NB4 (cell line): Measurements from ENCODE around the gene RBMS1.

Experiments used
- DNase-seq: peaks from one replicate; pipeline ENCODE4 v3.0.0; 2010; ENCODE audit warnings: low read depth
- H3K4me3 ChIP-seq: one replicate; pipeline ENCODE4 v1.5.1; 2011; ENCODE audit warnings: mild to moderate bottlenecking, low read depth, low read length, moderate library complexity
- CTCF ChIP-seq: IDR thresholded peaks from one replicate; pipeline ENCODE4 v1.5.1; 2012; ENCODE audit warnings: low read depth, low read length
- MYC ChIP-seq: IDR thresholded peaks from 2 replicates; pipeline ENCODE4 v1.6.1; 2011; ENCODE audit warnings: low read depth, low read length
- POLR2A ChIP-seq: IDR thresholded peaks from 2 replicates; pipeline ENCODE4 v1.6.1; 2011; ENCODE audit warnings: mild to moderate bottlenecking; ENCODE audit not compliant: insufficient read length; ENCODE audit errors: extremely low read depth
- TF ChIP-seq, protein P1 (sequence below): IDR thresholded peaks from 2 replicates; pipeline ENCODE4 v1.6.1; 2011; ENCODE audit warnings: low read depth, low read length

RBMS1 gene

DNA sequence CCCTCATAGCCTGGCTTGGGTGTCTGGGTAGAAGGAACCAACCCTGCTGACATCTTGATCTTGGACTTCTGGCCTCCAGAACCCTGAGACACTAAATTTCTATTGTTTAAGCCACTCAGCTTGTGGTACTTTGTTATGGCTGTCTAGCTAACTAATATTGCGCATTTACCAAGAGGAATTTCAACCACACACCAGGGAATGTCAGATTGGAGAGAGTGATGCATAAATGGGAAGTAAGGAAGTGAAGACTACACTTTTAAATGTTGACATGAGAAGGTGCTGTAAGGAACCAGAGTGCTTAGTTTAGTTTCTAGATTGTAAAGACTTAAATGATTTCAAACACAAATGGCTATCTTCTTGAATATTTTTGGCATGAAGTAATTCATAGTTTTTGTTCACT lies 194.6 kb downstream of the RBMS1 start:
- DNase-seq, result no peak
- H3K4me3 ChIP-seq, result no peak overlapping the region
- TF ChIP-seq, protein P1, sequence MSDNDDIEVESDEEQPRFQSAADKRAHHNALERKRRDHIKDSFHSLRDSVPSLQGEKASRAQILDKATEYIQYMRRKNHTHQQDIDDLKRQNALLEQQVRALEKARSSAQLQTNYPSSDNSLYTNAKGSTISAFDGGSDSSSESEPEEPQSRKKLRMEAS, result no peak
- TF ChIP-seq MYC (no peak), POLR2A (no peak), CTCF (no peak)

GRCh38 chr2:160295519-160296207 lies 197.9 kb downstream of the RBMS1 start:
- H3K4me3 ChIP-seq, result no peak overlapping the region
- TF ChIP-seq CTCF (no peak), POLR2A (no peak), MYC (no peak)
- TF ChIP-seq, protein P1, result no peak
- no peak for DNase-seq

- TF ChIP-seq, protein P1, result no peak
- no peak for TF ChIP-seq POLR2A
- no peak for TF ChIP-seq MYC
- TF ChIP-seq CTCF, result no peak
- DNase-seq, result no peak
- no peak overlapping the region for H3K4me3 ChIP-seq
Observed at GRCh38 chr2:160294889-160295288, 198.7 kb downstream of the RBMS1 start.

GRCh38 chr2:160294339-160294803 lies 199.2 kb downstream of the RBMS1 start:
- DNase-seq, result peak; percentile 34
- no peak overlapping the region for H3K4me3 ChIP-seq
- TF ChIP-seq CTCF (no peak), POLR2A (no peak), MYC (no peak)
- TF ChIP-seq, protein P1, result peak; percentile 62

GRCh38 chr2:160293391-160294091 lies 200.1 kb downstream of the RBMS1 start:
- TF ChIP-seq, protein P1, result no peak
- TF ChIP-seq MYC, result no peak
- TF ChIP-seq POLR2A, result no peak
- no peak for TF ChIP-seq CTCF
- no peak for DNase-seq
- no peak overlapping the region for H3K4me3 ChIP-seq
